M059J (cell line): ENCODE results near the gene UVSSA. TPM values are rescaled to one million over a fixed set of nuclear protein-coding genes. Genes with fewer than 3 reads are reported as not detected.
"Not testable (repeated sequence)": the region's sequence is repeated elsewhere in the genome, so short reads cannot be mapped to it uniquely, and the experiment has no call there.

Experiments
- DNase-seq: peaks from one replicate; pipeline ENCODE4 v3.0.0-alpha.2; 2012; ENCODE audit warnings: low read depth
- total RNA-seq: library from RNA; depleted of rRNA; stranded (reverse); fragments of >200 nt; shearing (Covaris generic); gene quantifications from 2 replicates; pipeline ENCODE4 v1.2.3, GENCODE V29; 2014

The UVSSA gene
- total RNA-seq, 1 experiment from 2014 or later: 3.9 TPM

DNA sequence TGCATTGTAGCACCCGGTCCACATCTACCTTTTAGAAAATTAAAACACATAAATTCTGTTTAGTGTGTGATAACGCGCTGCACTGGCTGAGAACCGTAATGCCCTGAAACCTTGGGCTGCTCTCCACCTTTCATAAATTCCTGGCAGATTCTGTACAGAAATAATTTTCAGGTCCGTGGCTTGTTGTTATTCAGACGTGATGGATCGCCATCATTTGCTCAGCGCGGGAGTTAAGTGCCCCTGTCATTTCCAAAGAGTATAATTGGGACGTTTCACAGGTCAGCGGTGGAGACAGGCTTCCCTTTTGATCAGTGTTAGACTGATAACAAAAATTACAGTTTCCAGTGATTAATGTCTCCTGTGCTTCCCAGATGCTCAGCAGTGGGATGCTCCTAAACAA lies 16.5 kb downstream of the UVSSA start:
- no peak for DNase-seq

- no peak for DNase-seq
Measured at GRCh38 chr4:1364217-1364616, 17.2 kb downstream of the UVSSA start.

DNA sequence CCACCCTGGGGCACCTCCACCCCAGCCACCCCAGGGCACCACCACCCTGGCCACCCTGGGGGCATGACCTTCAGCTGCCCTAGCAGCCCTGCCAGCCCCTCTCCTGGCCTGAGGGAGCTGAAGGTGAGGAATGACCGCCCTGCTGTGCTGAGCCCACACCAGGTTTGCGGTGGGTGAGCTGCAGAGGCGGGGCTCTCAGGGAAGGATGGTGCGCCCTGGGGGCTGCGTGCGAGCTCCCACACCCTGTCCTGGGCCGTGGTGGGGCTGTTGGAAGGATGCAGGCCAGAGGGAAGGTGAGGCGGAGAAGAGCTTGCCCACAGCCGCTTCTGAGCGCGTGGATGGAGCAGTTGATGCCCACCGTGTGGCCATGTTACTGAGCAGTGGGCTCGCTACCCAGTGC lies 17.7 kb downstream of the UVSSA start:
- DNase-seq: no peak

- DNase-seq: no peak
Measured at GRCh38 chr4:1365271-1366178, 18.5 kb downstream of the UVSSA start.

GRCh38 chr4:1366371-1367229 lies 19.6 kb downstream of the UVSSA start:
- no peak for DNase-seq

- no peak for DNase-seq
Measured at GRCh38 chr4:1367230-1367935, 20.4 kb downstream of the UVSSA start.

- no peak for DNase-seq
Measured at GRCh38 chr4:1367936-1368289, 20.9 kb downstream of the UVSSA start.

- no peak for DNase-seq
Measured at GRCh38 chr4:1368421-1369090, 21.5 kb downstream of the UVSSA start.

- no peak for DNase-seq
Measured at GRCh38 chr4:1369091-1369450, 22.1 kb downstream of the UVSSA start.

- no peak for DNase-seq
Measured at GRCh38 chr4:1369479-1370079, 22.6 kb downstream of the UVSSA start.

DNA sequence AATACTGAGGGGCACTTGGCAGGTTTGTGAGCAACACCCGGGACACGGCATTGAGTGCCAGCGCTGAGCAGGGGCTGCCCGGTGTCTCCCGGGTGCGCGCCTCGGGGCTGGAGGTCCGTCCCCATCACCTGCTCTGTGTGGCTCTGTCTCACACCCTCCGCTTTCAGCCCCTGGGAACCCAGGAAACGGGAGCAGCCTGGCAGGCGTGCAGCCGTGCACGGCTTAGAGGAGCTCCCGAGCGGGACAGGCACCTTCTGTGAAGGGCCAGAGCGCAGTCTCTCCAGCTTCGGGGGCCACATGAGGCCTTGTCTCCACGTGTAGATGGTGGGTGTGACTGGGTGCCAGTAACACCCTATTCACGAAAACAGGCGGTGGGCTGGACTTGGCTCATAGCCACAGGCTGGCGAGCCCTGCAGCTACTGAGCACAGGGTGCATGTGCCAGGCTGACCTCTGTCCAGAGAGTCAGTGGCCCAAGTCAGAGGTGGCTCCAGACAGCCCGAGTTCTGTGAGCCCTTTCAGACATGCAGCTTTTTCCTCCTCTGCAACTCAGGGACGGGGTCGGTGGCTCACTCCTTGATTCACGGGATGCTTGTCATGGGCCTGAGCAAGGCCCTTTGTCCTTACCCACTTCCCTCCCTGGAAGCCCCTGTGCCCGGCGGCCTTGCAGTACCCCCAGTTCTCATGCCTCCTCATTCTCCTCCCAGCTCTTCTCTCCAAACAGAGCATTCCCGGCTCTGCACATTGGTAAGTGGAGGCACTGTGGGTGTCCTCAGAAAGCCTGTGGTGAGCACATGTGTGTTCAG lies 23.5 kb downstream of the UVSSA start:
- no peak for DNase-seq

DNA sequence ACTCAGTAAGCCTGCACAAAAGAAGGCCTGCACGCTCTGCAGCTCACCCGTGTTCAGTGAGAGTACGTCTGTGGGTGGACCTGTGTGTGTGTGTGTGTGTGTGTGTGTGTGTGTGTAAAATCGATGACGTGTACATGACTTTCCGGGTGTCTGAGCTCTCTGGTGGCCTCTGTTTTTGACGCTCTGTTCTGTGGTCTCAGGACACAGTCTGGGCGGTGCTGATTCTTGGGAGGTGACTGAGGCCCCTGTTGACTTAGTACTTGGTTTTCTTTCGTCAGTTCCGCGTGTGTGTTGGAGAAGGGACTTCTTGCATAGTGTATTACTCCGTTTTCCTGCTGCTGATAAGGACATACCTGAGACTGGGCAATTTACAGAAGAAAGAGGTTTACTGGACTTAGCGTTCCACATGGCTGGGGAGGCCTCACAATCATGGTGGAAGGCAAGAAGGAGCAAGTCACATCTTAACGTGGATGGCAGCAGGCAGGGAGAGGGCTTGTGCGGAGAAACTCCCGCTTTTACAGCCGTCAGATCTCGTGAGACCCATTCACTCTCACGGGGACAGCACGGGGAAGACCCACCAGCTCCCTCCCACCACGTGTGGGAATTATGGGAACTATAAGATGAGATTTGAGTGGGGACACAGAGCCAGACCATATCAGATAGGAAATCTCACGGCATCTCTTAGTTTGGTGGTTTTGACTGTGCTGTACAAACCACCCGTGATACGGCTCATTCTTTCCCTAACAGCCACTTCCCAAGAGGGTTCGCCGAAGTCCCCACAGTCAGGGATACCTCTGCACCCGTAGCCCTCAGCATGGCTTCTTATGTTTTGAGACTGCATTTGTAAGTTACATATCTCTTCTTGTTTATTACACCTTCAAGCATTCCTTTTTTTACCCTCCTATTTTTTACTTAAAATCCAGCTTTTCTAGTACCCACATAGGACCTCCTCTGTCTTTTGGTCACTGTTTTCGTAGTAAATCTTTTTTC lies 24.5 kb downstream of the UVSSA start:
- no peak for DNase-seq

DNA sequence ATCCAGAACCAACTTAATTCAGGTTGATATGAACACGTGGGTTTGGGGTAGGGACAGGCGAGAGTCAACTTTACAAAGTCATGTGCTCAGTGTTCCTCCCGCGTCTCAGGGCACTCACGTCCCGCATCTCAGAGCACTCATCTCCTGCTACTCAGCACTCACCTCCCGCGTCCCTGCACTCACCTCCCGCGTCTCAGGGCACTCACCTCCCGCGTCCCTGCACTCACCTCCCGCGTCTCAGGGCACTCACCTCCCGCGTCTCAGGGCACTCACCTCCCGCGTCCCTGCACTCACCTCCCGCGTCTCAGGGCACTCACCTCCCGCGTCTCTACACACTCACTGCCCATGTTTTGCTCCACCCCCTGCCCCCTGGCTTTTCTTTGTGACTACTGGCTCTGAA lies 25.6 kb downstream of the UVSSA start:
- not testable (repeated sequence) for DNase-seq

DNA sequence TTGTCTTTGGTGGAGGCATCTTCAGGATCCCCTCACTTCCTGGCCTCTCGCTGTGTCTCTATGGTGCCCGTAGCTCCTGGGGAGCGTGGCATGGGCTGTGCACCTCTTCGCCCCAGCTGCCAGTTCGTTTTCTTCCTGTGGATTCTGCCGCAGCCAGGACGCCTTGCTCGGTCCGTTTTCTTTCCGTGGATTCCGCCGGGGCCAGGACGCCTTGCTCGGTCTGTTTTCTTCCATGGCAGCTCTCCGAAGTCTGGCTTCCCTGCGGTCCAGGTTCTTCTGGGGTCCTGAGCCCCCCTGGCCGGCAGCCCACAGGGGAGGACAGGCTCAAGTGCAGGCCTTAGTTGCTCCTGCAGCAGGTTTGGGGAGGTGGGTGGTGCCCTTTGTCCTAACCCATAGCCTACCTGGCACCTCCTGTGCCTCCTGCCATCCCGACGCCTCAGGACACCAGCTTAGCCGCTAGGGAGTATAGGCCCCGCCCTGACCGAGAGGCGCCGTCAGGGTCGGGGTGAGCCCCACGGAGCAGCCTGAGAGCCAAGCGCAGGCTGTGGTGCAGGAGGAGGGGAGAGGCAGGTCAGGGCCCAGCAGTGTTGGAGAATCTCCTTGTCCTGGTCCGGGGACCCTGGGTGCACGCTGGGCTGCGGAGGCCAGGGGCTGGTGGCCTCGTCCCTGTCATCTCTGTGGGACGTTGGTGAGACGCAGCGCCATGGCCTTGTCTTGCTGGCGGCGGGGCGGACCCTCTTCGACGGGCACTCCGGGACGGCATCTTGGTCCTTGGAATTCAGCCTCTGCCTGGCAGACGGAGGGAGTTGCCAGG lies 27.1 kb downstream of the UVSSA start:
- no peak for DNase-seq

DNA sequence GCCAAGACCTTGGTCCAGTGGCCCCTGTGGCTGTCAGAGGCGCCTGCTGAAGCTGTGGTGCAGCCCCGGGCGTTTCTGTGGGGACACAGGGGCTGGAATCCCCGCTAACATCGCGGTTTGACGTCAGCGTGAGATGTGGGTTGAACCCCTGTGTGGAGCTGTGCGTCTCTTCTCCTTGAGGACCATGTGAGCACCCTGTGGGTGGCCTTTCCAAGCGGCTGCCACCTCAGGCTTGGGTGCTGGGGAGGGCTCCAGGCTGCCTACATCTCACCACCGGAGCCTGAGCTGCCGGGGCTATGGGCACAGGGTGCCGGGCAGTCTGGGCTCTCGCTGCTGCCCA lies 27.7 kb downstream of the UVSSA start:
- no peak for DNase-seq

DNA sequence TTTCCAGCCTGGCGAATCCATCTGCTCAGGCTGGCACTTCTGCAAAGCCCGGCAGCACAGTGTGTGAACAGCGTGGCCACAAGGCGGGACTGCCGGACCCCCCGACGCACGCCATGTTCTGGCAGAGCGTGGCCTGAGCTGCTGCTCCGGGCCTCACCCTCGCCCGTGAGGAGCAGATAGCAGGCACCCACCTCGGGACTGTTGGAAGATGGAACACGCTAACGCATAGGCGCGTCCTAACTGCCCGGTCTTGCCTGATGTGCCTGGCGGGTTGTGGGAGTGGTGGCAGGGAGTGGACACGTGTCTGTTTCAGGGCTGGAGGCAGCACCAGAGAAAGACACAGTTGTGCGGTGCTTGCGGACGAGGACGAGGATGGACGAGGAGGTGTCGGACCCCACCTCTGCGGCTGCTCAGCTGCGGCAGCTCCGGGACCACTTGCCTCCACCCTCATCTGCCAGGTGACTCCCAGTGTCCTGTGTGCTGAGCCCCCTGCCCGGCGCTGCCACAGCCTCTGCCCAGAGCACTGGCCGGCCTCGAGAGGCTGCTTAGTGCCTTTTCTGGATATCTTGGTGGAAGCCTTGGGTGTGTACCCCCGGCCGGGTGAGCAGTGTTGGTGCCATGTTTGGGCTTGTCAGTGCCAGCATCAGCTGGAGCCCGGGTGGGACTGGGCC lies 28.2 kb downstream of the UVSSA start:
- DNase-seq: no peak

DNA sequence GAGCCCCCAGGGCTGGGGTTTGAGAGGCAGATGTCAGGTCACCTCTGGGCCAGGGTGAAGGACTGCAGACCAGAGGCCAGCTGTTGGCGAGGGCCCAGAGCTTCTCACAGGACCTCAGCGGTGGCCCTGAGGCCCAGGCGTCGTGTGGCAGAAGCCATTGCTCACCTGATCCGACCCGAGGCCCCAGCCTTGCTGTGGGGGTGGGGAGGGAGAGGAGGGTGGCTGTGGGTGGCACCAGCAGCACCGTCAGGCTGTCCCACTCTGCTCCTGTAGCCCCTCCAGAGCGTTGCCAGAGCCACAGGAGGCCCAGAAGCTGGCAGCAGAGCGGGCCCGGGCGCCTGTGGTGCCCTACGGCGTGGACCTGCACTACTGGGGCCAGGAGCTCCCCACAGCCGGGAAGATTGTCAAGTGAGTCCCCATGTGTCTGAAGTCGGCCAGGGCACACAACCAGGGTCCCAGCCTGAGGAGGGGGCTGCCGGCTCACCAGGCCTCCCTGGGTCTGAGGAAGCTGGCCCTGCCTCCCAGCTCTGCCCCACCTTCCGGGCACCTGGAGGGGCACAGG lies 28.8 kb downstream of the UVSSA start:
- no peak for DNase-seq

GRCh38 chr4:1376391-1376840 lies 29.4 kb downstream of the UVSSA start:
- DNase-seq: no peak
